NOMO-1 treated with DMSO at 0.1 percent for 48 hours (cell line): ENCODE data around the gene RHOG.

Experiments
- DNase-seq: peaks from one replicate; lab custom pipeline; 2025; ENCODE audit not compliant: unreplicated experiment; lab: John Stamatoyannopoulos, UW

RHOG gene

DNA sequence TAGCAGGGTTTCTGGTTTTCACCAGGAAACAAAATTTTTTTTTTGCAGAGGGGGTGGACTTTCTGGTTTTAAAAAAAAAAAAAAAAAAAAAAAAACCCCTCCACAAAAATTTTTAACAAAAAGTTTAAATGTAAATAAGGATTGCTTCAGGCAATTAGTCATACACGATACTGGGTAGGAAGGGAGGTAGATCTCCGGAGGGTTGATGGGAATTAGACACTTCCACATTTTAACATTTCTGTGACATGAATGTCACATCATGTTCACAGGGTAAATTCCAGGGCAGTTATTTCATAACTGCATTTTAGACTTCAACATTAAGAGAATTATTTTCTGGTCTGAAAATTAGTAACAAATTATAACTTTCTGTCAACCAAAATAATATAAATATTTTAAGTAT lies 59.3 kb downstream of the RHOG start:
- DNase-seq = peak; percentile 72
